GM23248 (cell line): ENCODE measurements around the gene SMTNL2.

Source experiments
- EZH2 ChIP-seq: fragments of 200-600 bp; sonication (generic); IDR thresholded peaks from 2 replicates; pipeline ENCODE4 v1.6.1; 2018; ENCODE audit warnings: antibody characterized with exemption, mild to moderate bottlenecking; ENCODE audit not compliant: insufficient read depth, poor library complexity, severe bottlenecking
- EZH2phosphoT487 ChIP-seq: fragments of 200-600 bp; sonication (generic); IDR thresholded peaks from 2 replicates; pipeline ENCODE4 v1.6.1; 2018; ENCODE audit warnings: antibody characterized with exemption, moderate library complexity, mild to moderate bottlenecking, low read depth; ENCODE audit not compliant: insufficient read depth

- TF ChIP-seq EZH2 (no peak), EZH2phosphoT487 (no peak)
These were observed 23.0 kb downstream of the SMTNL2 start for GRCh38 chr17:4607261-4607741.
